GM12891 (cell line): Measurements from ENCODE around the gene SDK1.

Source experiments
- DNase-seq: peaks from one replicate; pipeline ENCODE4 v3.0.0; 2011; ENCODE audit warnings: low spot score; ENCODE audit not compliant: insufficient read length
- FAIRE-seq: peaks from 2 replicates; lab custom pipeline; 2011; peaks lifted over from hg19 to GRCh38; lab: Jason Lieb, UNC
- PAX5 ChIP-seq: IDR thresholded peaks from 2 replicates; pipeline ENCODE4 v1.6.1; 2011; ENCODE audit warnings: low read length, moderate library complexity, mild to moderate bottlenecking; ENCODE audit not compliant: insufficient read depth, severe bottlenecking
- POLR2A ChIP-seq: IDR thresholded peaks from 2 replicates; pipeline ENCODE4 v1.6.1; 2011; ENCODE audit warnings: low read depth, low read length, control low read depth
- POLR2AphosphoS5 ChIP-seq: IDR thresholded peaks from 2 replicates; pipeline ENCODE4 v1.6.1; 2011; ENCODE audit warnings: low read depth, low read length, control low read depth
- POU2F2 ChIP-seq: IDR thresholded peaks from 2 replicates; pipeline ENCODE4 v1.6.1; 2011; ENCODE audit warnings: low read depth, mild to moderate bottlenecking, control low read depth, low read length, moderate library complexity
- SPI1 ChIP-seq: IDR thresholded peaks from 2 replicates; pipeline ENCODE4 v1.6.1; 2011; ENCODE audit warnings: low read depth, low read length, control low read depth
- TAF1 ChIP-seq: IDR thresholded peaks from 2 replicates; pipeline ENCODE4 v1.6.1; 2011; ENCODE audit warnings: low read depth, low read length, control low read depth

SDK1 gene

DNA sequence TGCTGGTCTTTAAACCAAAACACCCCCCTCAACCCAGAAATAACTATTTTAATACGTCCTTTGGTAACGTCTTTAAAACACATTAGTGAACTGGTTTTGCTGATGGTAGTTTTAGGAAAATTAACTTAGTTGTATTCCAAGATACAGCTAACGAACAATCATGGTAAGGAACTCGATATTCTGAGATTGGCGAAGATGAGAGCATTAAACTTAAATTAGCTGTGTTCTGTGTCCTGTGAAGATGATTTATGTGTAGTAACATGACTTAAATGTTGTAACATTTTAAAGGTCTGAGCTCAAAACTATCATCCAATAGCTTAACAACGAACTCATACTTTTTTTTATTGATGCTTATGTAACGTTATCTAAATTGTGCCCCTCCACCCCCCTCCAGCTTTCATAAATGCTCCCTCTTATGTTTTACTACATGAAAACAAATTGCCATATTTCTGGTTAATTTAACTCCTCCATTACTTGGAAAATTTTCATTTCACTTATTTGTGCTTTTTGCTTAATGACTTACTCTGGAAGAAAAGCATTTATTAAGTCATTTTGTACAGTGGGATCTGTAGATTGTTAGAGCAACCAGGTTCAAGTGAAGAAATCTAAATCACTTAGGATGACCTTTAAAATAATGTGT lies 1.7 kb downstream of the SDK1 start:
- TF ChIP-seq TAF1 = no peak
- TF ChIP-seq SPI1 = no peak
- FAIRE-seq = no peak
- no peak for DNase-seq

DNA sequence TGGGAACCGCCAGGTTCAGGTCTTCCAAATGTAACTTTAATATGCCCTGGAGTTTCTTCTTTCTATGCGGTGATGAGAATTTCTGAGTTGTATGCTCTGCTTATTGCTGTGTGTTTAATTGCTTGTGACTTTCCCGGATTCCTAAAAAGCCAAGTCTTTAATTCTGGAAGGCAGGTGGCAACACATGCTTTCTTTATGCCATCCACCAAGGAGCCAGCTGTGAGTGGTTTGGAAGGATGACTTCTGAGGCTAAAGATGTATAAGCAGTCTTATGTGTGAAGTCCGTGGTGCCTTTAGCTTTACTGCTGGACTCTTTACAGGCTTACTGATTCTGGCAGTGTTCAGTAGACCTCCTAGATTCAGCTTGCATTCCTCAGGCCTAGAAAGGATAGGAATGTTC lies 3.1 kb downstream of the SDK1 start:
- no peak for FAIRE-seq
- TF ChIP-seq POLR2A = no peak
- no peak for TF ChIP-seq SPI1
- TF ChIP-seq TAF1 = no peak
- TF ChIP-seq POU2F2 = no peak
- no peak for TF ChIP-seq POLR2AphosphoS5
- no peak for DNase-seq

- TF ChIP-seq TAF1 (no peak), PAX5 (no peak), POLR2AphosphoS5 (no peak), POU2F2 (no peak), SPI1 (no peak), POLR2A (no peak)
- DNase-seq (no peak), FAIRE-seq (no peak)
These were observed 6.4 kb downstream of the SDK1 start for GRCh38 chr7:3307435-3307834.

- no peak for TF ChIP-seq POLR2A
- no peak for TF ChIP-seq PAX5
- no peak for TF ChIP-seq POLR2AphosphoS5
- no peak for FAIRE-seq
- no peak for DNase-seq
These were observed 8.1 kb downstream of the SDK1 start for GRCh38 chr7:3309140-3309539.

GRCh38 chr7:3309956-3310355 lies 8.9 kb downstream of the SDK1 start:
- DNase-seq (no peak), FAIRE-seq (no peak)
- TF ChIP-seq POU2F2 (no peak), POLR2A (no peak), PAX5 (no peak), TAF1 (no peak), POLR2AphosphoS5 (no peak), SPI1 (no peak)

DNA sequence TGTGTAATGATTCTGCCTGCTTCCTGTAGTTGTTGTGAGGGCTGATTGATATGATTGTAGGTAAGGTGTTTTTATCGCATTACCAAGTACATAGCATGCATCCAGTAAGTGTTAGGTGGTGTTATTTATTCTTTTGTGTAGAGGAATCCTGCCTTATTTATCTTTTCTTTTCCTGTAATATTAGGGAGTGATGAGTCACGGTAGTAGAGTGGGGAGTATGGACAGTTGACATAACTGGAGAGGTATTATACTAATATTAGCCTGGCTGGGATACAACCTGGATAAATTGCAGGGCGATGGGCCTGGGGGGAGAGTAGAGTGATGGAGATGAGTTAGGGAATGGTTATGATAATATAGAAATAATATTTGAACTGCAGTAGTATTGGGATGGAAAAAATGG lies 9.8 kb downstream of the SDK1 start:
- TF ChIP-seq POLR2AphosphoS5 = no peak
- no peak for TF ChIP-seq PAX5
- TF ChIP-seq POLR2A = no peak
- TF ChIP-seq POU2F2 = no peak
- no peak for TF ChIP-seq SPI1
- TF ChIP-seq TAF1 = no peak
- DNase-seq (no peak), FAIRE-seq (no peak)

- DNase-seq (no peak), FAIRE-seq (no peak)
- TF ChIP-seq PAX5 (no peak), TAF1 (no peak), SPI1 (no peak), POLR2AphosphoS5 (no peak), POLR2A (no peak), POU2F2 (no peak)
These were observed 11.5 kb downstream of the SDK1 start for GRCh38 chr7:3312583-3312982.

- no peak for TF ChIP-seq PAX5
- no peak for TF ChIP-seq POU2F2
- TF ChIP-seq POLR2A = no peak
- no peak for TF ChIP-seq POLR2AphosphoS5
- TF ChIP-seq TAF1 = no peak
- no peak for TF ChIP-seq SPI1
- FAIRE-seq (no peak), DNase-seq (no peak)
These were observed 17.8 kb downstream of the SDK1 start for GRCh38 chr7:3318874-3319273.

- DNase-seq (no peak), FAIRE-seq (no peak)
- TF ChIP-seq POLR2A = no peak
- no peak for TF ChIP-seq SPI1
- no peak for TF ChIP-seq POLR2AphosphoS5
- no peak for TF ChIP-seq TAF1
- TF ChIP-seq POU2F2 = no peak
- TF ChIP-seq PAX5 = no peak
These were observed 20.2 kb downstream of the SDK1 start for GRCh38 chr7:3321206-3321605.

DNA sequence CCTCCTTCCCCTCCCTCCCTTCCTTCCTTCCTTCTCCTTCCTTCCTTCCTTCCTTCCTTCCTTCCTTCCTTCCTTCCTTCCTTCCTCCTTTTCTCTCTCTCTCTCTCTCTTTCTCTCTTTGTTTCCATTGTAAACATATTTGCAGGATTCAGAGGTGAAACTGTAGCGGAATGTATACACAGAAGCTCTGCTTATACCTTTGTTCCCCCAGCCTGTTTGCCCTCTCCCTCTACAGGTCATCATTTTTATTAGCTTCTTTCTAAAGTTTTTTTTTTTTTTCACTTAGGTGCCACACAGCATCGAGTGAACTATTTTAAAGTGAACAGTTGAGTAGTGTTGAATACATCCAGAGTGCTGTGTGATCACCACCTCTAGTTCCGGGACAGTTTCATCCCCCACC lies 20.7 kb downstream of the SDK1 start:
- DNase-seq (no peak), FAIRE-seq (no peak)
- TF ChIP-seq POLR2AphosphoS5 (no peak), POU2F2 (no peak), TAF1 (no peak), PAX5 (no peak), POLR2A (no peak), SPI1 (no peak)

DNA sequence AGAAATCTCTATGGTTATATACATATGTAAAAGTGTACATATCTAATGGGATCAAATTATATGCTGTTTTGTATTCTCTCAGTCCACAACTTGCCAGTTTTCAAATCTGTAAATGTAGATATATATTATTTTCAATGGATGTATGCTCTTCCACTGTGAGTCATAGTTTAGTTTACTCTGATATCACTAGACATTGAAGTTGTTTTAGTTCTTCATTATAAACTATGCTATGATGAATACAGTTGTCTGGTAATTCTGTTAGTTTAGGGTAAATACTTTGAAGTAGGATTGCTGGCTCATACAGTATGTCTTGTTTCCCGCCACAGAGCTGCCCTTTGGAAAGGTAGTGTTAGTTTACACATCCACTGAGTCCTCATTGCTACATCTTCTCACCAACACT lies 25.2 kb downstream of the SDK1 start:
- FAIRE-seq (no peak), DNase-seq (no peak)
- TF ChIP-seq POLR2A (no peak), SPI1 (no peak), POU2F2 (no peak), PAX5 (no peak), TAF1 (no peak), POLR2AphosphoS5 (no peak)
